ENCODE results near the gene TRIP13. TPM values are rescaled to one million over a fixed set of nuclear protein-coding genes. Genes with fewer than 3 reads are reported as not detected.

TRIP13 gene
- total and polyA plus RNA-seq, 2 of the 13 experiments (the other 11 are each of a cell fraction or from before 2014, with no cell fraction given) = 13.5 to 33.0 TPM

DNA sequence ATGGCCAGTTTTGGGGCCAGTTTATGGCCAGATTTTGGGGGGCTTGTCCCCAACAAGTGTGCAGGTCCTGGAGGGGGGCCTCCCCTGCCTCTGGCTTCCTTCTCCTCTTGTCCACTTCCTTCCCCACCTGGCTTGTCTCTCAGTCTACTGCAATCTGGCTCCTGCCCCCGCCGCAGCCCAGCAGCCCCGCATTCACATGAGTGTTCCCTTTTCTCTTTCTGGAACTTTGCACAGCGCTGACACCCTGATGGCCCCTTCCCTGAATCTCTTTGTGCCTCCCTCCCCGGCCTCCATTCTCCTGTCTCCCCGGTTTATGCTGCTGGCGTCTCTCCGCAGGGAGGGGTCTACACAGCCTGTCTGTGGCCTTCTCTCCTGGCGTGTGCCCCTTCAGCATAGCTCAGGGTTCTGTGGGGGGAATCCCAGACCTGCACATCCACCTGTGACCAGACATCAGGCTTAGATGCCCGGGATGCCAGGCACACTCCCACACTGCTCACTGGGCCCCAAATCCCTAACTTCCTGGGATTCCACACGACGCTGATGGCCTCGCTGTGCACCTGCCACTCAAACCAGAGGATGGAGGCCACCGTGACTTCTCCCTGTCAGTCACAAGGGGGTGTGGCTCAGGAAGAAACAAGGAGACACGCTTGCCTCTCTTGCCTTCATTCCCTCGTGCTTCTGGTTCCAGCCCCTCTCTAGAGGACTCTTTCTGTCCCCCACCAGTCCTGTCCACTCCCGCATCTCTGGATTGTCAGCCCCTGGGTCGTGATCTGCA lies 17.5 kb downstream of the TRIP13 start:
- ATAC-seq (no peak), FAIRE-seq (no peak), DNase-seq (ENCODE audit: low spot score) (no peak)
- H3K27me3 ChIP-seq (ENCODE audit: control insufficient read depth in 1 of 2, insufficient read depth in 2 of 2, low read length in 2 of 2) = no peaks in the 10 kb centered on the region
- H3K36me3 ChIP-seq (replicated peaks in 1 of 2; ENCODE audit: control insufficient read depth in 1 of 2, insufficient read depth in 2 of 2, low read length in 2 of 2) = peaks cover 25 to 76% of the 10 kb centered on the region in 2 experiments
- WGBS (ENCODE audit: low lambda C conversion rate) = 97% methylated on average over 18 of the region's 18 CpGs
- H3K4me2 ChIP-seq (ENCODE audit: low read depth, low read length) = no peak overlapping the region
- in situ Hi-C loops (cut with HindIII; ENCODE audit: extremely low pct_ligation_motif_present, low pct_unique_long_range_greater_than_20kb) = no loop called here
- no peaks in the 10 kb centered on the region for H3K9me3 ChIP-seq (ENCODE audit: low read length)
- H3K4me3 ChIP-seq (replicated peaks in 1 of 3; ENCODE audit: insufficient read depth in 1 of 3, low read depth in 2 of 3, low read length in 3 of 3) = no peak overlapping the region
- H4K20me1 ChIP-seq (ENCODE audit: insufficient read depth, low read length) = no peaks in the 10 kb centered on the region
- no TSS peak for BruUV-seq (replicated peaks)
- no peaks in the 10 kb centered on the region for H3K4me1 ChIP-seq (ENCODE audit: insufficient read depth, low read length)
- no peak overlapping the region for H2AFZ ChIP-seq (ENCODE audit: low read length)
- TF ChIP-seq PHF20 (CRISPR knock-in tag; IDR thresholded peaks at IDR 0.05) (no peak), NR2F1 (CRISPR knock-in tag; IDR thresholded peaks at IDR 0.05) (no peak), SPEN (CRISPR knock-in tag; IDR thresholded peaks at IDR 0.05; ENCODE audit: low read depth) (no peak), CENPX (CRISPR knock-in tag; IDR thresholded peaks at IDR 0.05) (no peak), SRF (IDR thresholded peaks at IDR 0.05; ENCODE audit: low read depth, low read length) (no peak), GFI1 (CRISPR knock-in tag; IDR thresholded peaks at IDR 0.05; ENCODE audit: borderline replicate concordance) (no peak)
- POLR2A ChIA-PET = no interaction called here
- no peak overlapping the region for H3K9ac ChIP-seq (ENCODE audit: insufficient read depth, low read depth, low read length)
- no peak overlapping the region for H3K27ac ChIP-seq (ENCODE audit: extremely low read length, insufficient read depth, low read length)
- intact Hi-C loops (cut with micrococcal nuclease; ENCODE audit: unreplicated experiment) = no loop called here
- H3K79me2 ChIP-seq (ENCODE audit: insufficient read depth, low read length) = no peaks in the 10 kb centered on the region
- CTCF ChIA-PET (ENCODE audit: low intra/inter-chr PET ratio, low total read pairs) = no interaction called here

DNA sequence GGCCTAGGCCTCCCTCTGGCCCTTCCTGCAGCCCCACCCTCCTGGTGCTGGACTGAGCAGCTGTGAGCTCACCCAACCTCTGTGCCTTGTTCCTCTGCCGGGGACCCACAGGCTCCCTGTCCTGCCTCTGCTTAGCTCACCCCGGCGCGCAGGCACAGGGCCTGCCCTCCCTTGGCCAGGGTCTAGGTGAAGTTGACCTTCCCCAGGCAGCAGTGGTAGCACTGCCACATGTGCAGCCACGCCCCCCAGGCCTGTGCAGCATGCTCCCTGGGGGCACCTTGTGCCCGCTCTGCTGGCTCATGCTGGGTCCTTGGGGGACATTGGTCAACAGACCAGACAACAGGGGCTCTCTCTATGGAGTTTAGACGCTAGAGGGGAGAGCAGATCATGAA lies 18.1 kb downstream of the TRIP13 start:
- FAIRE-seq = no peak

More for the DNA sequence above, 18.1 kb downstream of the TRIP13 start:
- no peak overlapping the region for H2AFZ ChIP-seq (ENCODE audit: low read length)
- H3K4me1 ChIP-seq (ENCODE audit: insufficient read depth, low read length) = no peaks in the 10 kb centered on the region
- no peaks in the 10 kb centered on the region for H4K20me1 ChIP-seq (ENCODE audit: insufficient read depth, low read length)
- H3K9ac ChIP-seq (ENCODE audit: insufficient read depth, low read depth, low read length) = no peak overlapping the region
- 100% methylated on average over 5 of the region's 7 CpGs for WGBS (ENCODE audit: low lambda C conversion rate)
- CTCF ChIA-PET (ENCODE audit: low intra/inter-chr PET ratio, low total read pairs) = no interaction called here
- no peak overlapping the region for H3K4me2 ChIP-seq (ENCODE audit: low read depth, low read length)
- H3K36me3 ChIP-seq (replicated peaks in 1 of 2; ENCODE audit: control insufficient read depth in 1 of 2, insufficient read depth in 2 of 2, low read length in 2 of 2) = peaks cover 25 to 73% of the 10 kb centered on the region in 2 experiments
- H3K27ac ChIP-seq (ENCODE audit: extremely low read length, insufficient read depth, low read length) = no peak overlapping the region
- no peaks in the 10 kb centered on the region for H3K27me3 ChIP-seq (ENCODE audit: control insufficient read depth in 1 of 2, insufficient read depth in 2 of 2, low read length in 2 of 2)
- ATAC-seq (peak; percentile 26; the same call in 1 of the 3 replicates), DNase-seq (ENCODE audit: low spot score) (no peak)
- intact Hi-C loops (cut with micrococcal nuclease; ENCODE audit: unreplicated experiment) = no loop called here
- no peaks in the 10 kb centered on the region for H3K79me2 ChIP-seq (ENCODE audit: insufficient read depth, low read length)
- no TSS peak for BruUV-seq (replicated peaks)
- no peak overlapping the region for H3K4me3 ChIP-seq (replicated peaks in 1 of 3; ENCODE audit: insufficient read depth in 1 of 3, low read depth in 2 of 3, low read length in 3 of 3)
- H3K9me3 ChIP-seq (ENCODE audit: low read length) = no peaks in the 10 kb centered on the region
- peak; percentile 48 for TF ChIP-seq AGO2 (optimal IDR thresholded peaks at IDR 0.05; ENCODE audit: low read depth, low read length)
- TF ChIP-seq, protein P1, sequence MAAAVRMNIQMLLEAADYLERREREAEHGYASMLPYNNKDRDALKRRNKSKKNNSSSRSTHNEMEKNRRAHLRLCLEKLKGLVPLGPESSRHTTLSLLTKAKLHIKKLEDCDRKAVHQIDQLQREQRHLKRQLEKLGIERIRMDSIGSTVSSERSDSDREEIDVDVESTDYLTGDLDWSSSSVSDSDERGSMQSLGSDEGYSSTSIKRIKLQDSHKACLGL (CRISPR knock-in tag; IDR thresholded peaks at IDR 0.05) = no peak
- POLR2A ChIA-PET = no interaction called here
- in situ Hi-C loops (cut with HindIII; ENCODE audit: extremely low pct_ligation_motif_present, low pct_unique_long_range_greater_than_20kb) = no loop called here

Measured in HepG2 (cell line).